ENCODE measurements around the gene LMBRD2. TPM values are rescaled to one million over a fixed set of nuclear protein-coding genes. Genes with fewer than 3 reads are reported as not detected.
A peak's percentile ranks its signal among the peaks of the same experiment; 100 is the strongest.
"Not testable (repeated sequence)": the region's sequence is repeated elsewhere in the genome, so short reads cannot be mapped to it uniquely, and the experiment has no call there.

The LMBRD2 gene
- total RNA-seq: 10 to 100 TPM; 12.7 to 17.5 TPM

DNA sequence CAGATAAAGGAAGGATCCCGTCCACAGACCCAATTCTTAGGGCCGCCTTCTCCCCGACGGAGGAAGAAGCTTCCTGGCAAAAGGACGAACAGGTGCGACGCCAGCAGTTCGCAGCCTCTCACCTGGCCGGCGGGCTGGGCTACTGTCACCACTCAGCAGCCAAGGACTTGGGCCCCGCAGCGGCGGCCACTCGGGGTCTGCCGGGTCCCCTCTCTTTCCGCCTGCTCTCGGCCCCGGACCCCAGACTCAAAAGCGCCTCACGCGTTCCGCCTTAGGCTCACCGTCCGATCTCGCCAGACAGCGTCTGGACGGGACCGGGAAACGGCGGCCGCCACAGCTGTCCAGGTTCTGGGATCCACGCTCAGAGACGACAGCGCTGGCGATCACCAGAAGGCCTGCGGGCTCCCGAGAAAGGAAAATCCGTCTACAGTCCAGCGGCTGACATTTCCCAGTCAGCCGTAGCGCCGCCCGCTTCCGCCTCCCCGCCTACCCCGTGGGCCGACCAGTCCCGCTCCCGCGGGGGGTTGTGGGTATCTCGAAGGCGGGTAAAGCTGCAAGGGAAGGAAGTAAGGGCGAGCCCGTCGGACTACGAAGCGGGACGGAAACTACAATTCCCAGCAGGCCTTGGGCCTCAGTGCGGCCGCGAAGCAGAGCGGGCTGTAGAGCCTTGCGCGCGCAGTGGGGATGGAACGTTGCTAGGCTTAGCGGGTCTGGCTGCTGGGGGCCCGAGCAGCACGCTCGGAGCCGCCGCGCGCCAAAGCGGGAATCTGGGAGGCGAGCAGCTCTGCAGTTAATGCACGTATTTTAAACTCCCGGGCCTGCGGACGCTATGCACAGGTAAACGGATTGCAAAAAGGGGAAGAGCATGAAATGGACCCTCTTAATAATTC, at the start of gene LMBRD2, which contains the start of gene SKP2:
LMBRD2 (minus strand) TSS at position 454 of the 890 bp plus-strand sequence. CDS start 8,538 bp downstream, outside the sequence.
SKP2 (plus strand) TSS at position 678 of the 890 bp plus-strand sequence; CDS start at position 830, 152 bp downstream.
- H3K9me3 ChIP-seq: no peaks in the 10 kb centered on the region
- intact Hi-C loops (cut with DNase I): loop anchor here (5.0 kb wide), 1 partner anchor 91 kb away; the partner anchor contains the start of gene NADK2
- peak within 1 kb of the TSS; percentile 60 to 85 for H3K9ac ChIP-seq (ENCODE audit: low read depth in 2 of 2, low read length in 2 of 2)
- TF ChIP-seq, protein P1, sequence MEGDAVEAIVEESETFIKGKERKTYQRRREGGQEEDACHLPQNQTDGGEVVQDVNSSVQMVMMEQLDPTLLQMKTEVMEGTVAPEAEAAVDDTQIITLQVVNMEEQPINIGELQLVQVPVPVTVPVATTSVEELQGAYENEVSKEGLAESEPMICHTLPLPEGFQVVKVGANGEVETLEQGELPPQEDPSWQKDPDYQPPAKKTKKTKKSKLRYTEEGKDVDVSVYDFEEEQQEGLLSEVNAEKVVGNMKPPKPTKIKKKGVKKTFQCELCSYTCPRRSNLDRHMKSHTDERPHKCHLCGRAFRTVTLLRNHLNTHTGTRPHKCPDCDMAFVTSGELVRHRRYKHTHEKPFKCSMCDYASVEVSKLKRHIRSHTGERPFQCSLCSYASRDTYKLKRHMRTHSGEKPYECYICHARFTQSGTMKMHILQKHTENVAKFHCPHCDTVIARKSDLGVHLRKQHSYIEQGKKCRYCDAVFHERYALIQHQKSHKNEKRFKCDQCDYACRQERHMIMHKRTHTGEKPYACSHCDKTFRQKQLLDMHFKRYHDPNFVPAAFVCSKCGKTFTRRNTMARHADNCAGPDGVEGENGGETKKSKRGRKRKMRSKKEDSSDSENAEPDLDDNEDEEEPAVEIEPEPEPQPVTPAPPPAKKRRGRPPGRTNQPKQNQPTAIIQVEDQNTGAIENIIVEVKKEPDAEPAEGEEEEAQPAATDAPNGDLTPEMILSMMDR (IDR thresholded peaks at IDR 0.05): no peak
- H3K27ac ChIP-seq: peak within 1 kb of the TSS; percentile 86
- no peaks in the 10 kb centered on the region for H3K27me3 ChIP-seq
- no peaks in the 10 kb centered on the region for H3K36me3 ChIP-seq
- peak; percentile 99 for DNase-seq
- H3K4me1 ChIP-seq: peaks cover 5% of the 10 kb centered on the region
- peak within 1 kb of the TSS; percentile 98 for H3K4me3 ChIP-seq

DNA sequence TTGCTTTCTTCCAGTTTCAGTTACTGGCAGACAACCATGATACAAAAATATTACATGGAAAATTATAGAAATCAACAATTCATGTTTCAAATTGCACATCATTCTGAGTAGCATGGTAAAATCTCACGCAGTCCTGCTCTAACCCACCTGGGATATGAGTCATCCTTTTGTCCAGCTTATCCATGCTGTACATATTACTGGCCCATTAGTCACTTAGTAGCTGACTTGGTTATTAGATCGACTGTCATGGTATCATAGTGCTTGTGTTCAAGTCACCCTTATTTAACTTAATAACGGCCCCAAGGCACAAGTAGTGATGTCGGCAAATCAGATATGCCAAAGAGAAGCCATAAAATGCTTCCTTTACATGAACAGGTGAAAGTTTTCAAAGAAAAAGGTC, 48.8 kb upstream of the LMBRD2 start:
- no peaks in the 10 kb centered on the region for H3K4me1 ChIP-seq
- no peaks in the 10 kb centered on the region for H3K9me3 ChIP-seq
- no peak overlapping the region for H3K4me3 ChIP-seq
- TF ChIP-seq, protein P1 (IDR thresholded peaks at IDR 0.05): no peak
- no peak for DNase-seq
- peaks cover 7% of the 10 kb centered on the region for H3K36me3 ChIP-seq
- H3K27ac ChIP-seq: no peak overlapping the region
- intact Hi-C loops (cut with DNase I): no loop called here
- H3K27me3 ChIP-seq: no peaks in the 10 kb centered on the region
- H3K9ac ChIP-seq (ENCODE audit: low read depth in 2 of 2, low read length in 2 of 2): no peak overlapping the region

DNA sequence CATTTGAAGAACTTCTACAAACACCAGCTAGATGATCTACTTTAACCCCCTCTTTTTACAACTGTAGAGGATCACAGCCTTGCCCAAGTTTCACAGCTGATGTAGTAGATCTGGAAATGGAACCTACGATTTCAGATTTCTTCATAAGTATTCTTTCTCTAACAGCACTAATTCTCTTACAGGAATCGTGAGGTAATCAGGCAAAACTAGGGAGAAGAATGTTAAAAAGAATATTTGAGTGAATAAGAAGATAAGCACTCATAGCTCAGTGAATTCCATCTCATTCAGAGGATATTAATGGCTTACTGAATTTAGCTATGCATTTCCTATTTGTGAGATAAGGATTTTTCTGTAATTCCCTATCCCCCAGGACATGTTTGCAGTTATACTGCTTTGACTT, 47.9 kb upstream of the LMBRD2 start:
- no peaks in the 10 kb centered on the region for H3K4me1 ChIP-seq
- H3K36me3 ChIP-seq: peaks cover 7% of the 10 kb centered on the region
- no peaks in the 10 kb centered on the region for H3K9me3 ChIP-seq
- intact Hi-C loops (cut with DNase I): no loop called here
- H3K4me3 ChIP-seq: no peak overlapping the region
- no peak overlapping the region for H3K27ac ChIP-seq
- no peaks in the 10 kb centered on the region for H3K27me3 ChIP-seq
- no peak for DNase-seq
- H3K9ac ChIP-seq (ENCODE audit: low read depth in 2 of 2, low read length in 2 of 2): no peak overlapping the region
- TF ChIP-seq, protein P1 (IDR thresholded peaks at IDR 0.05): no peak

DNA sequence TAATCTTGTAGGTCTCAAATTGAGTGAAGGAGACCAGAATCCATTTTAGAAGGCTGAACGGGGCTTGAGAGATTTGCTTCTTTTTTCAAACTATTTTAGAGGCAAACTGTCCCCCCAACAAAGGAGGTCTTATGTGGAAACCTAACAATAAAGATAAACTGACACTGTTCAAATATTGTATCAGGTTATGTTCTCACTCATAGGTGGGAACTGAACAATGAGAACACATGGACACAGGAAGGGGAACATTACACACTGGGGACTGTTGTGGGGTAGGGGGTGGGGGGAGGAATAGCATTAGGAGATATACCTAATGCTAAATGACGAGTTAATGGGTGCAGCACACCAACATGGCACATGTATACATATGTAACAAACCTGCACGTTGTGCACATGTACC, 47.1 kb upstream of the LMBRD2 start:
- H3K4me3 ChIP-seq; H3K4me1 ChIP-seq; H3K27me3 ChIP-seq; H3K9me3 ChIP-seq; H3K36me3 ChIP-seq; H3K9ac ChIP-seq (ENCODE audit: low read depth in 2 of 2, low read length in 2 of 2); H3K27ac ChIP-seq; DNase-seq; intact Hi-C loops (cut with DNase I): not testable (repeated sequence)

DNA sequence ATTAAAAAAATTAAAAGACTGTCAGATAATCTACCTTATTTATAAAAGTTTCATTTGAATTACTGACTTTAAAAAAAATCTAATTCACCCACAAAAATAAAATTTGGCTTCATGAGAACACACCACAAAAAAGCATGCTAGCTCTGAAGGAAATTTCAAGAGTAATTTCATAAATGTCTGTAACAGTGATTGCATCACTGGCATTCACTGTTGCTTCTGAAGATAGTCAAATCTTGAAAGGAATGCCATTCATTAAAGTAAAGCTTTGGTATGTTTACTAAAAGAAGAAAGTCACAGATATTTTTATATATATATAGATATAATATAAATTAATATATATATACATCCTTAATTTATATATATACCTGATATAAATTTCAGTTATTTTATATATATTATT, 46.6 kb upstream of the LMBRD2 start:
- Histone ChIP-seq H3K36me3 (peaks cover 7% of the 10 kb centered on the region), H3K9me3 (no peaks in the 10 kb centered on the region)

More for the DNA sequence above, 46.6 kb upstream of the LMBRD2 start:
- Histone ChIP-seq H3K4me3 (no peak overlapping the region), H3K27ac (no peak overlapping the region), H3K9ac (ENCODE audit: low read depth in 2 of 2, low read length in 2 of 2) (no peak overlapping the region), H3K27me3 (no peaks in the 10 kb centered on the region), H3K4me1 (no peaks in the 10 kb centered on the region)
- intact Hi-C loops (cut with DNase I): no loop called here
- DNase-seq: no peak
- TF ChIP-seq, protein P1 (IDR thresholded peaks at IDR 0.05): no peak
